Measurements from ENCODE around the gene CAPN10. TPM values are rescaled to one million over a fixed set of nuclear protein-coding genes. Genes with fewer than 3 reads are reported as not detected.

Gene CAPN10
- total RNA-seq, 1 donor from 2014 or later: 49.6 TPM

DNA sequence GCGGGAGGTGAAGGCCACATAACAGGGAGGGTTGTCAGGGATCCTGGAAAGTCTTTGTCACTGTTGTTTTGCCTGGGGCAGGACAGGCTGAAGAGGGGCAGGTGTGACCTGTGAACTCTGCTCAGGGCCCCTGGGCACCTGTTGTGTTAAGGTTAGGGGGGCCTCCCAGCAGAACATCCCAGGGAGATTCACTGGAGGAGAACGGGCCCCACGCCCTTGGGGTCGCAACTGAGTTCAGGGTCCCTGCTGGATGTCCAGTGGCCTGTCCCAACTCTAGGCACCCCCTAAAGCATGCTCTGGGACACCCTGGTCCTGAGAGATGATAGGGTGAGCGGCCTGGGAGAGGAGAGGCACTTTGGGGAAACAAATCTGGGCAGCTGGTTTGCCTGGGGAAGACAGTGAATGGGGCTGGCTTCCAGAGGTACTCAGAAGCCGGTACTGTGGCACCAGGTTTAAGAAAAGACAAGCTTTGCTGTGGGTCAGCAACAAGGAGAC lies 61.7 kb downstream of the CAPN10 start:
- Mint-ChIP-seq H3K9me3 (no peaks in the 10 kb centered on the region), H3K4me3 (ENCODE audit: low read depth) (no peak overlapping the region), H3K36me3 (ENCODE audit: low read depth) (no peaks in the 10 kb centered on the region), H3K27ac (no peak overlapping the region), H3K27me3 (ENCODE audit: low read depth) (peaks cover 25% of the 10 kb centered on the region), H3K4me1 (ENCODE audit: low read depth) (peaks cover 5% of the 10 kb centered on the region)
- DNase-seq (ENCODE audit: low spot score): no peak
- intact Hi-C loops (cut with micrococcal nuclease): no loop called here

Other genes starting within 250 kb of the CAPN10 start
- gene GPC1, start 151.1 kb upstream of the CAPN10 start, total RNA-seq: 21.9 and 25.6 TPM in 2 replicates
- gene ANKMY1, start 28.7 kb upstream of the CAPN10 start, total RNA-seq: 23.7 and 25.1 TPM in 2 replicates
- 4.8 and 6.5 TPM in 2 replicates for gene DUSP28, start 26.4 kb upstream of the CAPN10 start, total RNA-seq
- gene RNPEPL1, start 18.2 kb upstream of the CAPN10 start, total RNA-seq: 67.3 and 71.3 TPM in 2 replicates
- 24.9 and 27.4 TPM in 2 replicates for gene GPR35, start 38.7 kb downstream of the CAPN10 start, total RNA-seq
- gene AQP12B, start 96.2 kb downstream of the CAPN10 start, total RNA-seq: not detected in 2 replicates
- gene AQP12A, start 105.1 kb downstream of the CAPN10 start, total RNA-seq: not detected in 2 replicates
- 0.97 and 2.2 TPM in 2 replicates for gene KIF1A, start 233.5 kb downstream of the CAPN10 start, total RNA-seq

All from activated T-helper 2 cell treated with anti-CD3 and anti-CD28 coated beads, Interferon-gamma antibody, Interleukin-2, Interleukin-4, amounts not matched to agents 10 μg/mL and 5 μg/mL and 100 μg/mL, durations not matched to agents 14 hours and 24 hours and 36 hours (primary cell).